GM12801 (cell line): ENCODE data around the gene ADGRL3.

Experiments
- CTCF ChIP-seq: IDR thresholded peaks from one replicate; pipeline ENCODE4 v1.5.1; 2011; ENCODE audit warnings: control low read depth; ENCODE audit not compliant: insufficient read length; ENCODE audit errors: extremely low read depth

Gene ADGRL3

GRCh38 chr4:61320631-61321030 is 120.5 kb downstream of the ADGRL3 start:
- no peak for TF ChIP-seq CTCF

- no peak for TF ChIP-seq CTCF
Observed at GRCh38 chr4:61332693-61333092, 132.6 kb downstream of the ADGRL3 start.

GRCh38 chr4:61333490-61333889 is 133.4 kb downstream of the ADGRL3 start:
- TF ChIP-seq CTCF, result no peak

- TF ChIP-seq CTCF, result no peak
Observed at GRCh38 chr4:61335241-61335763, 135.2 kb downstream of the ADGRL3 start.

- no peak for TF ChIP-seq CTCF
Observed at GRCh38 chr4:61336488-61336887, 136.4 kb downstream of the ADGRL3 start.

- no peak for TF ChIP-seq CTCF
Observed at GRCh38 chr4:61336916-61337315, 136.8 kb downstream of the ADGRL3 start.

- TF ChIP-seq CTCF, result no peak
Observed at GRCh38 chr4:61342061-61342460, 141.9 kb downstream of the ADGRL3 start.

- no peak for TF ChIP-seq CTCF
Observed at GRCh38 chr4:61350932-61351331, 150.8 kb downstream of the ADGRL3 start.
